ENCODE results near the gene OLR1. TPM values are rescaled to one million over a fixed set of nuclear protein-coding genes. Genes with fewer than 3 reads are reported as not detected.

Gene OLR1
- total RNA-seq, 2 experiments from 2014 or later, result not detected

- H3K27ac Mint-ChIP-seq, result no peak overlapping the region
- intact Hi-C loops (cut with DNase I, micrococcal nuclease), result loop anchor here (2.0 to 10.0 kb wide), 5 partner anchors 61 to 1336 kb away; partner anchors contain the start of gene GABARAPL1 (in 1 of the 2)
- Histone ChIP-seq H3K4me1 (ENCODE audit: insufficient read depth, low read length) (peaks cover 13% of the 10 kb centered on the region), H3K4me3 (ENCODE audit: low read length) (no peak overlapping the region), H3K36me3 (ENCODE audit: insufficient read depth, low read length) (no peaks in the 10 kb centered on the region), H3K9me3 (ENCODE audit: control insufficient read depth in 1 of 2, insufficient read depth in 1 of 2, low read length in 2 of 2) (peaks cover 0 to 2% of the 10 kb centered on the region in 2 experiments), H3K27ac (ENCODE audit: low read depth in 1 of 2, low read length in 2 of 2) (no peak overlapping the region), H3K27me3 (ENCODE audit: control insufficient read depth in 1 of 2, insufficient read depth in 2 of 2, low read length in 2 of 2) (peaks cover 0 to 2% of the 10 kb centered on the region in 2 experiments)
- no peaks in the 10 kb centered on the region for H3K9me3 Mint-ChIP-seq
- ChIA-PET CTCF (interaction anchor here (0.6 to 2.6 kb wide), 2 partner anchors 14 to 38 kb away, joined by 5 to 14 read pairs; no protein-coding TSS in a partner anchor), POLR2A (no interaction called here)
- DNase-seq, result no peak
- H3K27me3 Mint-ChIP-seq, result peaks cover 19% of the 10 kb centered on the region
- H3K4me3 Mint-ChIP-seq, result no peak overlapping the region
- H3K4me1 Mint-ChIP-seq (ENCODE audit: low read depth), result peaks cover 9% of the 10 kb centered on the region
- no peak for ATAC-seq (ENCODE audit: poor library complexity)
- no peaks in the 10 kb centered on the region for H3K36me3 Mint-ChIP-seq (ENCODE audit: low read depth)
- TF ChIP-seq, protein P1, sequence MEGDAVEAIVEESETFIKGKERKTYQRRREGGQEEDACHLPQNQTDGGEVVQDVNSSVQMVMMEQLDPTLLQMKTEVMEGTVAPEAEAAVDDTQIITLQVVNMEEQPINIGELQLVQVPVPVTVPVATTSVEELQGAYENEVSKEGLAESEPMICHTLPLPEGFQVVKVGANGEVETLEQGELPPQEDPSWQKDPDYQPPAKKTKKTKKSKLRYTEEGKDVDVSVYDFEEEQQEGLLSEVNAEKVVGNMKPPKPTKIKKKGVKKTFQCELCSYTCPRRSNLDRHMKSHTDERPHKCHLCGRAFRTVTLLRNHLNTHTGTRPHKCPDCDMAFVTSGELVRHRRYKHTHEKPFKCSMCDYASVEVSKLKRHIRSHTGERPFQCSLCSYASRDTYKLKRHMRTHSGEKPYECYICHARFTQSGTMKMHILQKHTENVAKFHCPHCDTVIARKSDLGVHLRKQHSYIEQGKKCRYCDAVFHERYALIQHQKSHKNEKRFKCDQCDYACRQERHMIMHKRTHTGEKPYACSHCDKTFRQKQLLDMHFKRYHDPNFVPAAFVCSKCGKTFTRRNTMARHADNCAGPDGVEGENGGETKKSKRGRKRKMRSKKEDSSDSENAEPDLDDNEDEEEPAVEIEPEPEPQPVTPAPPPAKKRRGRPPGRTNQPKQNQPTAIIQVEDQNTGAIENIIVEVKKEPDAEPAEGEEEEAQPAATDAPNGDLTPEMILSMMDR (IDR thresholded peaks at IDR 0.05), result no peak
Measured at GRCh38 chr12:10151621-10152020, 20.3 kb downstream of the OLR1 start.

DNA sequence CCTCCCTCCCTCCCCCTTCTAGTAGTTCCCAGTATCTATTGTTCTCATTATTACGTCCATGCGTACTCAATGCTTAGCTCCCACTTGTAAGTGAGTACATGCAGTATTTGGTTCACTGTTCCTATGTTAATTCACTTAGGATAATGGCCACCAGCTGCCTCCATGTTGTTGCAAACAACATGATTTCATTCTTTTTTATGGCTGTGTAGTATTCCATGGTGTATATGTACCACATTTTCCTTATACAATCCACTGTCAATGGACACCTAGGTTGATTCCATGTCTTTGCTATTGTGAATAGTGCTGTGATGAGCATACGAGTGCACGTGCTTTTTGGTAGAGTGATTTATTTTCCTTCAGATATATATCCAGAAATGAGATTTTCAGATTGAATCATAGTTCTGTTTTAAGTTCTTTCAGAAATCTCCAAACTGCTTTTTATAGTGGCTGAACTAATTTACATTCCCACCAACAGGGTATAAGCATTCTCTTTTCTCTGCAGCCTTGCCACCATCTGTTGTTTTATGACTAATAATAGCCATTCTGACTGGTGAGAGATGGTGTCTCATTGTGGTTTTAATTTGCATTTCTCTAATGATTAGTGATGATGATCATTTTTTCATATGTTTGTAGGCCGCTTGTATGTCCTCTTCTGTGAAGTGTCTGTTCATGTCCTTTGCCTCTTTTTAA, 24.1 kb downstream of the OLR1 start:
- TF ChIP-seq, protein P1 (IDR thresholded peaks at IDR 0.05), result no peak
- ChIA-PET CTCF (no interaction called here), POLR2A (no interaction called here)
- Mint-ChIP-seq H3K27ac (no peak overlapping the region), H3K36me3 (ENCODE audit: low read depth) (no peaks in the 10 kb centered on the region), H3K4me3 (no peak overlapping the region), H3K4me1 (ENCODE audit: low read depth) (peaks cover under 1% of the 10 kb centered on the region), H3K9me3 (no peaks in the 10 kb centered on the region), H3K27me3 (no peaks in the 10 kb centered on the region)
- Histone ChIP-seq H3K36me3 (ENCODE audit: insufficient read depth, low read length) (no peaks in the 10 kb centered on the region), H3K9me3 (ENCODE audit: control insufficient read depth in 1 of 2, insufficient read depth in 1 of 2, low read length in 2 of 2) (peaks cover 0 to 3% of the 10 kb centered on the region in 2 experiments), H3K27ac (ENCODE audit: low read depth in 1 of 2, low read length in 2 of 2) (no peak overlapping the region), H3K27me3 (ENCODE audit: control insufficient read depth in 1 of 2, insufficient read depth in 2 of 2, low read length in 2 of 2) (peaks cover 0 to 4% of the 10 kb centered on the region in 2 experiments), H3K4me1 (ENCODE audit: insufficient read depth, low read length) (peaks cover under 1% of the 10 kb centered on the region), H3K4me3 (ENCODE audit: low read length) (no peak overlapping the region)
- DNase-seq (no peak), ATAC-seq (ENCODE audit: poor library complexity) (no peak)
- intact Hi-C loops (cut with DNase I, micrococcal nuclease), result loop anchor here in 1 of 2 experiments (10.0 kb wide), 1 partner anchor 203 kb away; no protein-coding TSS in a partner anchor

DNA sequence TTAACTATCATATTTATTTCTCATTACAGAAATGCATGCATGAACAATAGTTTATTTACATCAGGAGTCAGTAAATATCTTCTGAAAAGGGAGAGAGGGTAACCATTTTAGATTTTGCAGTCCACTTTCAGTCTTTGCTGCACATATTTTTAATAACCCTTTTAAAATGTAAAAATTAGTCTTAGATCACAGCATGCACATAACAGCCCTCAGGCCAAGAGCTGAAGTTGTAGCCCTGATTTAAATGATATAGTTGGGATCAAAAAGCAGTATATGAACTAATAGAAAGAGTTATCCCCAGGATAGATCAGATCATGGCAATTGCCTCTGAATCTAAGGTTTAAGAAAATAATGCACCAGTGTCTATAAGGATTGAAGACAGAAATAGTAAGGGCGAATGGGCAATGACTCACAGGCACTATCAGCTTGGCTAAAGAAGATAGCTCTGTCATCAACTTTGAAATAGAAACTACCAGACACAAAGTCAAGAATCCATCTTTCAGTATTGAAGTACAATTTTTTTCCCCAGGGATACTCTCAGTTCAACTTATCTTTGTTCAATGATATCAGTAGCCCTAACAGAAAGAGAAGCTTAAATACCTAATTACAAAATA, 28.8 kb downstream of the OLR1 start:
- TF ChIP-seq, protein P1 (IDR thresholded peaks at IDR 0.05), result no peak
- no peaks in the 10 kb centered on the region for H3K36me3 Mint-ChIP-seq (ENCODE audit: low read depth)
- no peaks in the 10 kb centered on the region for H3K4me1 Mint-ChIP-seq (ENCODE audit: low read depth)
- no peak overlapping the region for H3K4me3 Mint-ChIP-seq
- Histone ChIP-seq H3K4me1 (ENCODE audit: insufficient read depth, low read length) (no peaks in the 10 kb centered on the region), H3K27me3 (ENCODE audit: control insufficient read depth in 1 of 2, insufficient read depth in 2 of 2, low read length in 2 of 2) (peaks cover 0 to 4% of the 10 kb centered on the region in 2 experiments), H3K9me3 (ENCODE audit: control insufficient read depth in 1 of 2, insufficient read depth in 1 of 2, low read length in 2 of 2) (peaks cover 0 to 3% of the 10 kb centered on the region in 2 experiments), H3K4me3 (ENCODE audit: low read length) (no peak overlapping the region), H3K36me3 (ENCODE audit: insufficient read depth, low read length) (no peaks in the 10 kb centered on the region), H3K27ac (ENCODE audit: low read depth in 1 of 2, low read length in 2 of 2) (no peak overlapping the region)
- H3K9me3 Mint-ChIP-seq, result no peaks in the 10 kb centered on the region
- H3K27ac Mint-ChIP-seq, result no peak overlapping the region
- ATAC-seq (ENCODE audit: poor library complexity) (no peak), DNase-seq (no peak)
- intact Hi-C loops (cut with DNase I, micrococcal nuclease), result loop anchor here (5.0 to 10.0 kb wide), 3 partner anchors 198 to 811 kb away; no protein-coding TSS in a partner anchor
- peaks cover 4% of the 10 kb centered on the region for H3K27me3 Mint-ChIP-seq
- ChIA-PET CTCF (interaction anchor here (0.7 to 1.6 kb wide), 3 partner anchors 10 to 329 kb away, joined by 3 to 7 read pairs (median 3); no protein-coding TSS in a partner anchor), POLR2A (no interaction called here)

Measured in CD4-positive, alpha-beta T cell (primary cell).